ENCODE results near the gene EME2. TPM values are rescaled to one million over a fixed set of nuclear protein-coding genes. Genes with fewer than 3 reads are reported as not detected.

EME2 gene
- total RNA-seq, 1 experiment from 2014 or later = 36.3 TPM

- peak in 2 of 3 experiments; percentile 68 to 77; a peak in 4 of 6 replicates for TF ChIP-seq CTCF (IDR thresholded peaks at IDR 0.05 in 2 of 3, conservative IDR thresholded peaks at IDR 0.05 in 1 of 3; ENCODE audit: borderline replicate concordance in 1 of 3, insufficient read depth in 1 of 3, low read depth in 2 of 3, low read length in 2 of 3)
- peak; percentile 63 for TF ChIP-seq POLR2A (IDR thresholded peaks at IDR 0.05; ENCODE audit: borderline replicate concordance, extremely low read depth, insufficient read depth, insufficient read length)
- no peak for TF ChIP-seq RAD21 (IDR thresholded peaks at IDR 0.05; ENCODE audit: low read depth)
These were observed 495 bp downstream of the EME2 start, which contains the start of gene MRPS34 (continued) for GRCh38 chr16:1772908-1773702.

GRCh38 chr16:1773703-1774447 is 1.3 kb downstream of the EME2 start:
- Histone ChIP-seq H3K4me3 (replicated peaks in 1 of 2; ENCODE audit: low read depth in 1 of 2, low read length in 2 of 2) (peak overlapping the region; percentile 88 to 97), H3K9me2 (ENCODE audit: insufficient read depth) (no peaks in the 10 kb centered on the region), H3K36me3 (ENCODE audit: control insufficient read depth in 1 of 2, insufficient read depth in 2 of 2, low read length in 2 of 2) (peaks cover 0 to 8% of the 10 kb centered on the region in 2 experiments; a peak in 3 of 4 replicates), H3K9ac (ENCODE audit: low read length) (peak overlapping the region; percentile 93), H2AFZ (ENCODE audit: low read depth, low read length, poor library complexity, severe bottlenecking) (no peak overlapping the region), H3K27me3 (ENCODE audit: insufficient read depth, low read length) (no peaks in the 10 kb centered on the region), H3K4me2 (ENCODE audit: low read length) (peak overlapping the region; percentile 100), H3K4me1 (ENCODE audit: control insufficient read depth in 1 of 2, insufficient read depth in 2 of 2, low read length in 2 of 2) (peaks cover 14 to 29% of the 10 kb centered on the region in 2 experiments), H3K79me2 (ENCODE audit: insufficient read depth, low read length) (peaks cover 52% of the 10 kb centered on the region), H4K20me1 (ENCODE audit: insufficient read depth) (peaks cover 5% of the 10 kb centered on the region; the same call in 1 of the 2 replicates), H3K27ac (ENCODE audit: low read depth, low read length) (peak overlapping the region; percentile 95), H3K9me3 (ENCODE audit: control insufficient read depth in 1 of 2, insufficient read depth in 1 of 2, low read depth in 1 of 2, low read length in 2 of 2) (no peaks in the 10 kb centered on the region)
- POLR2A ChIA-PET = no interaction called here
- DNase-seq (ENCODE audit: low read depth, low spot score) (no peak), ATAC-seq (no peak)
- CTCF ChIA-PET = interaction anchor here (1.3 to 1.7 kb wide), 2 partner anchors 9 to 68 kb away, joined by 3 to 9 read pairs; partner anchors contain the start of genes MAPK8IP3, NUBP2 and SPSB3
- BruUV-seq (replicated peaks) = TSS peak; percentile 20
- RAD21 ChIA-PET (ENCODE audit: low non-redundant PET in 1 of 2, low total read pairs in 2 of 2, uncharacterized antibody in 2 of 2, unreplicated experiment in 2 of 2) = no interaction called here
- intact Hi-C loops (cut with micrococcal nuclease) = loop anchor here (1.0 kb wide), 1 partner anchor 8 kb away; the partner anchor contains the start of genes NUBP2 and SPSB3
- no peak for TF ChIP-seq POLR2A (IDR thresholded peaks at IDR 0.05; ENCODE audit: borderline replicate concordance, extremely low read depth, insufficient read depth, insufficient read length)
- no peak for TF ChIP-seq CEBPB (IDR thresholded peaks at IDR 0.05; ENCODE audit: low read depth)
- TF ChIP-seq ZNF274 (IDR thresholded peaks at IDR 0.05; ENCODE audit: low read depth, low read length) = no peak
- no peak for TF ChIP-seq CTCF (IDR thresholded peaks at IDR 0.05 in 2 of 3, conservative IDR thresholded peaks at IDR 0.05 in 1 of 3; ENCODE audit: borderline replicate concordance in 1 of 3, insufficient read depth in 1 of 3, low read depth in 2 of 3, low read length in 2 of 3)
- TF ChIP-seq SP1 (IDR thresholded peaks at IDR 0.05; ENCODE audit: low read depth) = no peak
- TF ChIP-seq SIN3A (IDR thresholded peaks at IDR 0.05; ENCODE audit: low read depth) = no peak
- TF ChIP-seq ZBTB33 (IDR thresholded peaks at IDR 0.05; ENCODE audit: extremely low read depth, insufficient replicate concordance, low read length) = no peak
- no peak for TF ChIP-seq MAX (IDR thresholded peaks at IDR 0.05)
- no peak for TF ChIP-seq YY1 (IDR thresholded peaks at IDR 0.05; ENCODE audit: extremely low read depth, insufficient replicate concordance, low read depth, low read length)
- TF ChIP-seq FOSL1 (IDR thresholded peaks at IDR 0.05; ENCODE audit: low read depth) = no peak
- TF ChIP-seq POLR2AphosphoS5 (IDR thresholded peaks at IDR 0.05; ENCODE audit: low read depth, low read length) = no peak; the same call in 1 of the 2 replicates
- no peak for TF ChIP-seq CBX3 (IDR thresholded peaks at IDR 0.05; ENCODE audit: low read depth)
- TF ChIP-seq TCF7L2 (IDR thresholded peaks at IDR 0.05; ENCODE audit: borderline replicate concordance, extremely low read depth, insufficient read depth, insufficient read length) = no peak
